GOT3 (cell line): Measurements from ENCODE around the gene RGCC.
"Not testable (repeated sequence)": the region's sequence is repeated elsewhere in the genome, so short reads cannot be mapped to it uniquely, and the experiment has no call there.

Experiments
- DNase-seq: peaks from one replicate; lab custom pipeline; 2025; ENCODE audit warnings: mixed read lengths; lab: John Stamatoyannopoulos, UW

The RGCC gene

DNA sequence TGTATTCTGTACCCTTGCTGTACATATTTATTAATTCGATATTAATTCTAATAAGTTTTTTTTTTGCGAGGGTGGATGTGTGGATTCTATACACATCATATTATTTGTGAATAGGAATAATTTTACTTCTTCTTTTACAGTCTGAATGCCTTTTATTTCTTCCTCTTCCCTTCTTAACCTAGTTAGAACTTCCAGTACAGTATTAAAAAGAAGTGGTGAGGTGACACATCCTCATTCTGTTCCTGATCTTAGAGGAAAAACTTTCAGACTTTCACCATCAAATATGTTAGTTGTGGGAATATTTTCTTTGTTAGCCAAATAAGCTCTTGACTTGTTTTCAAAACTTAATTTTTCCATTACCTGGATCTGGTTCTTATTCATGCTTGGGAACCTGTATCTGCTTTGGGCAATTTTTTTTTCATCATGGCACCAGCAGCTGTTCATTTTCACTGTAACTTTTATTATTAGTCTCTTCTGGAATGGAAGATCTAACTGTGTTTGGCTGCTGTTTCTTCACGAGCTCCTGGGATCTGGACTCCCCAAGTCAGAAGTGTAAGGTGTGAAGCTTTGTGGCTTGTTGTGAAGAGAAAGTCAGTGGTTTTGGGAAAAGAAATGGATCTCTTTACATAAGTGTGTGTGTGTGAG, 33.1 kb downstream of the RGCC start:
- no peak for DNase-seq

- DNase-seq: no peak
These were observed 34.1 kb downstream of the RGCC start for GRCh38 chr13:41491436-41491835.

GRCh38 chr13:41492432-41493260, 35.3 kb downstream of the RGCC start:
- DNase-seq: no peak

DNA sequence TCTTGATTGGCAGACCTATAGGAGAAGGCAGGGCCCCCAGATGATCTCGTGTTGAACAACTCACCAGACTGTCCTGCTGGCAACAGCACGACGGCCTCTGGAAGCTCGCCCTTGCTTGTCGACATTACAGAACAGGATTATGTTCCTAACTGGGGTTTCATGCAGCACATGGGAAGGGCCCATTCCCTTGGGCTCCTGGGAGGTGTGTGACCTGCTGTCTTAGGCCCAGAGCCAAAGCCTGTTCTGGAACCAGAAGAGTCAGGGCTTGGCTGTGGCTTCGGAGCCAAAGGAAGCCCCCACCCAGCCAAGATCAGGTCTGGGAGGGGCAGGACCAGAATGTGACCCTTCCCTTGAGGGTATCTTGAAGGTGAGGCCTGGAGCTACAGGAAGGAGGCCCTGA, 36.9 kb downstream of the RGCC start:
- DNase-seq: no peak

DNA sequence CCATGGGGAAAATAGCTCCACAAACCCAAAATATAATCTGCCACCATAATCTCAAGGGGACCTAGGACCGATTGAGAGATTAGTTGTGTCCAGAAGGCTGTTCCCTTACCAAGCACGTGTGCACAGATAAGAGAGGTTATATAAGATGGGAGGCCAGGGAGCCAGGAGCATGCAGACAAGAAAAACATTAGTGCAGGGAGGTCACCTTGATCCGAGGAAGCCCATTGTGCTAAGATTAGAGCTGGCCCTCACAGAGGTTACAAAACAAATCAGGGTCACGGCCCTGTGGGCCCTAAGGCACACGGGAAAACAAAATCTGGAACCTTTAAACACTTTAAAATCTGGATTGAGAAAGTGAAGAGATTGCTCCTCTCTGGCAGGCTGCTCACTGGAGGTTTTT, 37.7 kb downstream of the RGCC start:
- DNase-seq: no peak

GRCh38 chr13:41496420-41497234, 39.3 kb downstream of the RGCC start:
- DNase-seq: no peak

- no peak for DNase-seq
These were observed 40.1 kb downstream of the RGCC start for GRCh38 chr13:41497436-41497835.

- DNase-seq: no peak
These were observed 42.1 kb downstream of the RGCC start for GRCh38 chr13:41499452-41499851.

GRCh38 chr13:41500511-41500910, 43.2 kb downstream of the RGCC start:
- DNase-seq: no peak

DNA sequence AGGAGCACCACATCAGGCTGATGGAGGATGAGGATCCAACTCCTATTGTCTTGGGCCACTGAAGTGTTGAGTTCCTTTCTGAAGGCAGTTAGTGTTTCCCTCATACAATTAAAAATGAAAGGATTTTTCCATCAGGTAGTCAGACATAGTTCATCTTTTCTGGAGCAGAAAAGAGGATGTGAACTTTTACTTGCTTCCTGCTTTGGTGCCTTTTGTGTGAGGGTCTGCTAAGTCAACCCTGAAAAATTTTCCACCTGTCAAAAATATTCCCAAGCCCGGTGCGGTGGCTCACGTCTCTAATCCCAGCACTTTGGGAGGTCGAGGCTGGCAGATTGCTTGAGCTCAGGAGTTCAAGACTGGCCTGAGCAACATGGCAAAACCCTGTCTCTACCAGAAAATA, 43.9 kb downstream of the RGCC start:
- DNase-seq: no peak

GRCh38 chr13:41502031-41502430, 44.7 kb downstream of the RGCC start:
- DNase-seq: no peak

- no peak for DNase-seq
These were observed 45.3 kb downstream of the RGCC start for GRCh38 chr13:41502673-41503072.

DNA sequence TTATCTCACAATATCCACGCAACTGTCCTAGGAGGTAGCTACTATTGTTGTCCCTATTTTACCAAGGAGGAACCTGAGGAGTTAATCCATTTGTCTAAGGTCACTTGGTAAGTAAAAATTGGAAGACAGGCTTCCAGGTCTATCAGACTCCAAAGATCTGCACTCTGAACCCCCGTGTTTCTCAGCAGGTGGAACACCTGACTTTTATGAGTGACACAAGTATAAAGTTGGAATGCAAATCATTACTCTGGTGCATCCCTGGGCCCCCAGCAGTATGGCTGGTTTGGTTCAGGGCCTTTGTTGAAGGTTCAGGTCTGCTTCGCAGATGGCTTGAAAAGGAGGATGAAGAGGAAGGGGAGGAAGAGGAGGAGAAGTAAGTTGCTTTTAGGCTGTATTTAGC, 46.0 kb downstream of the RGCC start:
- no peak for DNase-seq

DNA sequence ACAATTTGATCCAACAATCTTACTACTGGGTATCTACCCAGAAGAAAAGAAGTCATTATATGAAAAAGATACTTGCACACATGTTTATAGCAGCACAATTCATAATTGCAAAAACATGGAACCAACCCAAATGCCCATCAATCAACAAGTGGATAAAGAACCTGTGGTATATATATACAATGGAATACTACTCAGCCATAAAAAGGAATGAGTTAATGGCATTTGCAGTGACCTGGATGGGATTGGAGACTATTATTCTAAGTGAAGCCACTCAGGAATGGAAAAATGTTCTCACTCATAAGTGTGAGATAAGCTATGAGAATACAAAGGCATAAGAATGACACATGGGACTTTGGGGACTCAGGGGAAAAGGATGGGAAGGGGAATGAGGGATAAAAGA, 47.3 kb downstream of the RGCC start:
- not testable (repeated sequence) for DNase-seq

GRCh38 chr13:41505209-41505835, 48.0 kb downstream of the RGCC start:
- DNase-seq: no peak

DNA sequence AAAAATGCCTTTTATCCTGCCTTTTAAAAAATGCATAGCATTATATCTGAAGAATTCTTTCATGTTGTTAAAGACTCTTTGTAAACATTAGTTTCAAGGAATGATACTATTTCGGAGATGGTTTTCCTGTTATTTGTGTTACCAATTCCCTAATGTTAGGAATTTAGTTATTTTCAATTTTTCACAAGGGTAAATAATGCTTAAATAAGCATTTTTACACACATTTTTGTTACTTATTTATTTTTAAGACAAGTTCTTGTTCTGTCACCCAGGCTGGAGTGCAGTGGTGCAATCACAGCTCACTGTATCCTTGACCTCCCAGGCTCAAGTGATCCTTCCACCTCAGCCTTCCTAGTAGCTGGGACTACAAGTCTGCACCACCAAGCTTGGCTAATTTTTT, 49.0 kb downstream of the RGCC start:
- no peak for DNase-seq

DNA sequence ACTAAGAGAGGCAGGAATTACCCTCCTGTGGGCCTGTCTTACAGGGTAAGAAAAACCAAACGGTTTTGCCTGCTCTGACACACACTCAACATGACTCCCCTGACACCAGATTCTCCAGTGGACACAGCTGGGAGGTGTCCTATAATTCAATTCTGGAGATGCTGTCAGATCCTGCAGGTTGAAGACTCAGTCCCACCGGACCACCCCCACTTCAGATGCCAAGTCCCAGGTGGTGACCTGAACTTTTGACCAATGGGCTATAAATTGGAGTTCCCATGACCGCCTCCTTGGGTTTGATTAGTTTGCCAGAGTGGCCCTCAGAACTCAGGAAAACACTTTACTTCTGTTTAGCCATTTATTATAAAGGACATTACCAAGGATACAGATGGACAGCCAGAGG, 52.6 kb downstream of the RGCC start:
- DNase-seq: no peak

DNA sequence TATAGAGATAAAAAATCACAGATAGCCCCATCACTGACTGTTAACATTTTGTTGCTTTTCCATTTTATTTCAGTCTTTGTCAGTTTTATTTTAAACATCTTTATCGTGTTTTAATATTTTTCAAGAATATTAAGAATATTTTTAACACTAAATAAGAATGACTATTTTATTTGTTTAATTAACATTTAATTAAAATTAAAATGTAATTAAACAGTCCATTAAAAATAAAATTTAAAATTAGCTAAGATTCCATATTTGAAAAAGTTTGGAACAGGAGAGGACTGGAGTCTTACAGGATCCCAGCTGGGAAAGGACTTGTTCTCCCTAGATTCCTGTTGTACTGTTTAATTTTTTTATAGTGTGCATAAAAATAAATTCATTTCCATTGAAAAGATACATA, 54.5 kb downstream of the RGCC start:
- DNase-seq: no peak

DNA sequence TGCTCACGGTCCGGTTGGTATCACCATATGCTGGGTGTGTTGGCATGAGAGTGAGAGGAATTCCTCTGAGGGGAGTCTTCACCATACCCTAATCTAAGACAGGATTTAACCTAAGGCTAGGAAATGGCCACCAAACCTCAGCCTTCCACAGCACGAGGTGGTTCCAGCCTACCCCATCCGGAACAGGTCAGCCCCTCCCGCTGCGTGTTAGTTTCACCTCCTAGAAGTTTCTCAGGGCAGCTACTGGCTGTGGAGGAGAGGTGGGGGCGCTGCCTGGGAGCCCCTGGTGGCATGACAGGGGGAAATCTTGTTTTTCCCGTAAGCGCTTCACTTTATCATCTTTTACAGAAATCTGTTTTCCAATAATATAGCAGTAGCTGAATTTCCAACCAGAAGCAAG, 55.1 kb downstream of the RGCC start:
- DNase-seq: no peak

DNA sequence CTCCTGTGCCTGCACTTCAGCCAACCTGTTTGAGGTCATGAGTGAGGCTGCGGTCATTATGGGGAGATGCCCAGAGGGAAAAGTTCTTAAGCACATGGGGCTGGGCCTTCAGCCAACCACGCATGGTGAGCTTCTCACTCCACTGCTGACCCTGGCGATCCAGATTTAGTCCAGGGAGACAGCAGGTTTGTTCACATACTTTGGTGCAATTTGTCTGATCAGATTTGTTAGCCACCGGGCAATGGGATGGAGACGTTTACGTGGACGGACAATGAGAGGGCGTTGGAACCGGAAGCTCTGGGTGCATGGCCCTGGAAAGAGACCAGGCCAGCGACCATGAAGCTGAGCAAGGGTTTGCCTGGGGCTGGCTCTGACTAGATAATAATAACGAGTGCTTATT, 56.2 kb downstream of the RGCC start:
- no peak for DNase-seq

- DNase-seq: no peak
These were observed 57.6 kb downstream of the RGCC start for GRCh38 chr13:41514853-41515395.

GRCh38 chr13:41515491-41516139, 58.3 kb downstream of the RGCC start:
- DNase-seq: no peak
